ENCODE measurements around the gene FMO5.
A peak's percentile ranks its signal among the peaks of the same experiment; 100 is the strongest.
"Not testable (repeated sequence)": the region's sequence is repeated elsewhere in the genome, so short reads cannot be mapped to it uniquely, and the experiment has no call there.

Gene FMO5

GRCh38 chr1:147225193-147225730 is at the start of gene FMO5:
TSS of gene FMO5 (minus strand) at chr1:147225339. CDS start at chr1:147225029, 310 bp downstream.
- peak; percentile 55 for DNase-seq

GRCh38 chr1:147273409-147274336 is 48.5 kb upstream of the FMO5 start:
- DNase-seq, result peak; percentile 53

- DNase-seq, result no peak
These were observed 46.9 kb upstream of the FMO5 start for GRCh38 chr1:147272042-147272441.

GRCh38 chr1:147270721-147271120 is 45.6 kb upstream of the FMO5 start:
- no peak for DNase-seq

GRCh38 chr1:147267711-147268110 is 42.6 kb upstream of the FMO5 start:
- DNase-seq, result no peak

GRCh38 chr1:147266381-147266780 is 41.2 kb upstream of the FMO5 start:
- DNase-seq, result no peak

GRCh38 chr1:147264158-147264768 is 39.1 kb upstream of the FMO5 start:
- no peak for DNase-seq

GRCh38 chr1:147260956-147261355 is 35.8 kb upstream of the FMO5 start:
- DNase-seq, result no peak

GRCh38 chr1:147252540-147252939 is 27.4 kb upstream of the FMO5 start:
- no peak for DNase-seq

- DNase-seq, result no peak
These were observed 22.6 kb upstream of the FMO5 start for GRCh38 chr1:147247656-147248238.

- DNase-seq, result no peak
These were observed 21.9 kb upstream of the FMO5 start for GRCh38 chr1:147246910-147247655.

GRCh38 chr1:147246044-147246690 is 21.0 kb upstream of the FMO5 start:
- no peak for DNase-seq

- no peak for DNase-seq
These were observed 20.5 kb upstream of the FMO5 start for GRCh38 chr1:147245586-147246021.

- DNase-seq, result no peak
These were observed 20.0 kb upstream of the FMO5 start for GRCh38 chr1:147245129-147245528.

- peak; percentile 15 for DNase-seq
These were observed 18.7 kb upstream of the FMO5 start for GRCh38 chr1:147243841-147244240.

- peak; percentile 67 for DNase-seq
These were observed 18.1 kb upstream of the FMO5 start for GRCh38 chr1:147243228-147243685.

- peak; percentile 92 for DNase-seq
These were observed 17.5 kb upstream of the FMO5 start, which contains the start of gene CHD1L for GRCh38 chr1:147242449-147243227. TSS of gene CHD1L (plus strand) at chr1:147242684. CDS start at chr1:147242704, 20 bp downstream.

- no peak for DNase-seq
These were observed 16.9 kb upstream of the FMO5 start for GRCh38 chr1:147241934-147242448.

GRCh38 chr1:147240131-147240721 is 15.1 kb upstream of the FMO5 start:
- not testable (repeated sequence) for DNase-seq

Data from kidney glomerular epithelial cell (primary cell).